HEK293T (cell line): ENCODE measurements around the gene HSH2D.

Experiments
- CTCF ChIA-PET: fragments of 350-600 bp; formaldehyde crosslinking; extraction: SDS; loops from one replicate; lab custom pipeline; 2021; ENCODE audit warnings: antibody characterized with exemption, inconsistent platforms; lab: Yijun Ruan, JAX
- POLR2A ChIA-PET: fragments of 350-600 bp; formaldehyde crosslinking; extraction: SDS; loops from one replicate; lab custom pipeline; 2020; ENCODE audit warnings: antibody characterized with exemption, inconsistent platforms; lab: Yijun Ruan, JAX
- DNase-seq: peaks from one replicate; pipeline ENCODE4 v3.0.0; 2012; ENCODE audit warnings: mixed read lengths; ENCODE audit errors: extremely low spot score
- ARNT ChIP-seq: fragments of 450-650 bp; IDR thresholded peaks from 2 replicates; pipeline ENCODE4 v1.6.1; 2017; ENCODE audit warnings: mild to moderate bottlenecking
- BHLHE40 ChIP-seq: fragments of 450-650 bp; IDR thresholded peaks from 2 replicates; pipeline ENCODE4 v1.6.1; 2016; ENCODE audit warnings: mild to moderate bottlenecking, moderate library complexity, borderline replicate concordance
- CTBP1 ChIP-seq: fragments of 450-650 bp; IDR thresholded peaks from 2 replicates; pipeline ENCODE4 v1.6.1; 2016; ENCODE audit warnings: borderline replicate concordance
- ELF4 ChIP-seq: fragments of 450-650 bp; IDR thresholded peaks from 2 replicates; pipeline ENCODE4 v1.6.1; 2017; ENCODE audit warnings: antibody characterized with exemption
- FOXA1 ChIP-seq: fragments of 450-650 bp; IDR thresholded peaks from 2 replicates; pipeline ENCODE4 v1.6.1; 2016; ENCODE audit warnings: mild to moderate bottlenecking
- FOXK2 ChIP-seq: fragments of 450-650 bp; IDR thresholded peaks from 2 replicates; pipeline ENCODE4 v1.6.1; 2016; ENCODE audit warnings: mild to moderate bottlenecking
- FOXM1 ChIP-seq: fragments of 450-650 bp; IDR thresholded peaks from 2 replicates; pipeline ENCODE4 v1.6.1; 2017; ENCODE audit warnings: mild to moderate bottlenecking, borderline replicate concordance
- HDGF ChIP-seq: fragments of 450-650 bp; IDR thresholded peaks from 2 replicates; pipeline ENCODE4 v1.6.1; 2017; ENCODE audit warnings: antibody characterized with exemption, borderline replicate concordance
- L3MBTL2 ChIP-seq: fragments of 450-650 bp; conservative IDR thresholded peaks from 2 replicates; pipeline ENCODE4 v1.6.1; 2016; ENCODE audit warnings: mild to moderate bottlenecking
- LEF1 ChIP-seq: fragments of 450-650 bp; IDR thresholded peaks from 2 replicates; pipeline ENCODE4 v1.6.1; 2017; ENCODE audit warnings: mild to moderate bottlenecking, borderline replicate concordance
- NFRKB ChIP-seq: fragments of 450-650 bp; IDR thresholded peaks from 2 replicates; pipeline ENCODE4 v1.6.1; 2016; ENCODE audit warnings: mild to moderate bottlenecking, moderate library complexity
- PKNOX1 ChIP-seq: fragments of 450-650 bp; IDR thresholded peaks from 2 replicates; pipeline ENCODE4 v1.6.1; 2016
- SP1 ChIP-seq: fragments of 450-650 bp; IDR thresholded peaks from 2 replicates; pipeline ENCODE4 v1.6.1; 2017
- SUZ12 ChIP-seq: fragments of 450-650 bp; IDR thresholded peaks from 2 replicates; pipeline ENCODE4 v1.6.1; 2016; ENCODE audit warnings: mild to moderate bottlenecking
- TARDBP ChIP-seq: fragments of 450-650 bp; IDR thresholded peaks from 2 replicates; pipeline ENCODE4 v1.6.1; 2016
- ZNF384 ChIP-seq: fragments of 450-650 bp; IDR thresholded peaks from 2 replicates; pipeline ENCODE4 v1.6.1; 2016

HSH2D gene

GRCh38 chr19:16205205-16206045, 61.9 kb downstream of the HSH2D start:
- DNase-seq: no peak
- no peak for TF ChIP-seq NFRKB
- TF ChIP-seq FOXM1: no peak
- TF ChIP-seq ARNT: no peak
- POLR2A ChIA-PET: interaction anchor here (1.9 kb wide), 1 partner anchor 8 kb away, joined by 10 read pairs; the partner anchor contains the start of gene AP1M1
- CTCF ChIA-PET: no interaction called here

- TF ChIP-seq LEF1 (no peak), ELF4 (no peak), ARNT (no peak), HDGF (no peak), PKNOX1 (no peak), TARDBP (no peak), CTBP1 (no peak), FOXA1 (no peak), NFRKB (no peak), FOXK2 (no peak), FOXM1 (no peak), BHLHE40 (no peak), L3MBTL2 (no peak), SP1 (no peak), SUZ12 (no peak), ZNF384 (no peak)
- POLR2A ChIA-PET: interaction anchor here (1.9 kb wide), 1 partner anchor 8 kb away, joined by 10 read pairs; the partner anchor contains the start of gene AP1M1
- DNase-seq: no peak
- CTCF ChIA-PET: no interaction called here
Measured at GRCh38 chr19:16206046-16206605, 62.6 kb downstream of the HSH2D start.

GRCh38 chr19:16206637-16207036, 63.2 kb downstream of the HSH2D start:
- no peak for TF ChIP-seq L3MBTL2
- no peak for TF ChIP-seq LEF1
- no peak for TF ChIP-seq ARNT
- no peak for TF ChIP-seq NFRKB
- ChIA-PET POLR2A (interaction anchor here (1.9 kb wide), 1 partner anchor 9 kb away, joined by 10 read pairs; the partner anchor contains the start of gene AP1M1), CTCF (no interaction called here)
- no peak for DNase-seq

GRCh38 chr19:16207063-16207462, 63.6 kb downstream of the HSH2D start:
- POLR2A ChIA-PET: interaction anchor here (1.9 kb wide), 1 partner anchor 9 kb away, joined by 10 read pairs; the partner anchor contains the start of gene AP1M1

GRCh38 chr19:16207490-16208025, 64.1 kb downstream of the HSH2D start:
- no peak for DNase-seq
- ChIA-PET POLR2A (interaction anchor here (1.9 kb wide), 1 partner anchor 10 kb away, joined by 10 read pairs; the partner anchor contains the start of gene AP1M1), CTCF (no interaction called here)
- TF ChIP-seq LEF1 (no peak), BHLHE40 (no peak), TARDBP (no peak), FOXA1 (no peak), HDGF (no peak), ZNF384 (no peak)

More at GRCh38 chr19:16207063-16207462, 63.6 kb downstream of the HSH2D start:
- no peak for DNase-seq
- CTCF ChIA-PET: no interaction called here
- TF ChIP-seq ZNF384: no peak
- no peak for TF ChIP-seq ELF4
- no peak for TF ChIP-seq FOXK2
- TF ChIP-seq NFRKB: no peak
- TF ChIP-seq BHLHE40: no peak
- TF ChIP-seq HDGF: no peak
- no peak for TF ChIP-seq FOXA1
- no peak for TF ChIP-seq L3MBTL2
- TF ChIP-seq ARNT: no peak
- no peak for TF ChIP-seq SUZ12
- no peak for TF ChIP-seq SP1
- no peak for TF ChIP-seq FOXM1
- TF ChIP-seq CTBP1: no peak
- TF ChIP-seq PKNOX1: no peak
- TF ChIP-seq LEF1: no peak
- no peak for TF ChIP-seq TARDBP
